Ishikawa (cell line): ENCODE data around the gene ZNF142.

Source experiments
- EP300 ChIP-seq: IDR thresholded peaks from 2 replicates; pipeline ENCODE4 v1.6.1; 2012; ENCODE audit warnings: borderline replicate concordance
- MAX ChIP-seq: IDR thresholded peaks from 2 replicates; pipeline ENCODE4 v1.6.1; 2012
- RAD21 ChIP-seq: IDR thresholded peaks from 2 replicates; pipeline ENCODE4 v1.6.1; 2012; ENCODE audit warnings: low read depth
- TEAD4 ChIP-seq: IDR thresholded peaks from 2 replicates; pipeline ENCODE4 v1.6.1; 2012

GRCh38 chr2:218605432-218605831 is 54.0 kb downstream of the ZNF142 start:
- no peak for TF ChIP-seq TEAD4
- TF ChIP-seq RAD21 = no peak
- TF ChIP-seq EP300 = no peak
- no peak for TF ChIP-seq MAX
